ENCODE results near the gene SMIM43.

GRCh38 chr4:121771869-121772268 is 6.9 kb upstream of the SMIM43 start:
- TF ChIP-seq CTCF (IDR thresholded peaks at IDR 0.05 in 2 of 3, conservative IDR thresholded peaks at IDR 0.05 in 1 of 3; ENCODE audit: borderline replicate concordance in 1 of 3, insufficient read depth in 1 of 3, low read depth in 2 of 3, low read length in 2 of 3) (no peak), REST (IDR thresholded peaks at IDR 0.05; ENCODE audit: low read depth) (no peak), CEBPB (IDR thresholded peaks at IDR 0.05; ENCODE audit: low read depth) (no peak), EZH2 (IDR thresholded peaks at IDR 0.05) (no peak), RAD21 (IDR thresholded peaks at IDR 0.05; ENCODE audit: low read depth) (no peak), POLR2A (IDR thresholded peaks at IDR 0.05; ENCODE audit: borderline replicate concordance, extremely low read depth, insufficient read depth, insufficient read length) (no peak), ZNF274 (IDR thresholded peaks at IDR 0.05; ENCODE audit: low read depth, low read length) (no peak), EZH2phosphoT487 (IDR thresholded peaks at IDR 0.05; ENCODE audit: borderline replicate concordance) (no peak), POLR2AphosphoS5 (IDR thresholded peaks at IDR 0.05; ENCODE audit: low read depth, low read length) (no peak), MAX (IDR thresholded peaks at IDR 0.05) (no peak), TCF7L2 (IDR thresholded peaks at IDR 0.05; ENCODE audit: borderline replicate concordance, extremely low read depth, insufficient read depth, insufficient read length) (no peak)
